H1 (cell line): Measurements from ENCODE around the gene MDFIC2.

Source experiments
- ASH2L ChIP-seq: fragments of 200-600, 300-600 bp; sonication (generic); IDR thresholded peaks from one replicate; pipeline ENCODE4 v1.7.1; 2017; ENCODE audit warnings: low read length
- BRCA1 ChIP-seq: IDR thresholded peaks from 2 replicates; pipeline ENCODE4 v1.6.1; 2012; ENCODE audit warnings: low read depth, low read length, improper control_type of control experiment
- CEBPB ChIP-seq: IDR thresholded peaks from 2 replicates; pipeline ENCODE4 v1.6.1; 2012; ENCODE audit warnings: low read depth, low read length
- EZH2 ChIP-seq: fragments of 200-600 bp; sonication (generic); IDR thresholded peaks from 2 replicates; pipeline ENCODE4 v1.7.1; 2012; ENCODE audit warnings: low read depth, mild to moderate bottlenecking, moderate library complexity, low read length, inconsistent platforms; ENCODE audit not compliant: severe bottlenecking
- GABPA ChIP-seq: IDR thresholded peaks from 2 replicates; pipeline ENCODE4 v1.6.1; 2011; ENCODE audit warnings: mild to moderate bottlenecking, low read length, moderate library complexity, borderline replicate concordance; ENCODE audit not compliant: insufficient read depth
- GTF2F1 ChIP-seq: IDR thresholded peaks from 2 replicates; pipeline ENCODE4 v1.6.1; 2012; ENCODE audit warnings: low read depth, low read length, improper control_type of control experiment, borderline replicate concordance
- JUN ChIP-seq: IDR thresholded peaks from 2 replicates; pipeline ENCODE4 v1.6.1; 2011; ENCODE audit warnings: low read depth, mild to moderate bottlenecking, improper control_type of control experiment, low read length
- POLR2A ChIP-seq, 2 experiments: IDR thresholded peaks; 1 replicate in 1 of 2; 2 replicates in 1 of 2; pipeline ENCODE4 v1.6.1; 2011; ENCODE audit warnings: low read depth in 2 of 2, low read length in 2 of 2, mild to moderate bottlenecking in 2 of 2; ENCODE audit errors: control extremely low read depth in 1 of 2
- RFX5 ChIP-seq: IDR thresholded peaks from 2 replicates; pipeline ENCODE4 v1.6.1; 2011; ENCODE audit warnings: low read depth, low read length, improper control_type of control experiment, borderline replicate concordance
- RXRA ChIP-seq: IDR thresholded peaks from 2 replicates; pipeline ENCODE4 v1.6.1; 2011; ENCODE audit warnings: low read depth, mild to moderate bottlenecking, low read length, moderate library complexity; ENCODE audit not compliant: insufficient read depth
- SIN3A ChIP-seq, 2 experiments: IDR thresholded peaks in 1 of 2; conservative IDR thresholded peaks in 1 of 2; 2 replicates each; pipeline ENCODE4 v1.6.1; 2011 to 2012; ENCODE audit warnings: low read length in 2 of 2, improper control_type of control experiment in 1 of 2, low read depth in 1 of 2, mild to moderate bottlenecking in 1 of 2
- SUZ12 ChIP-seq: fragments of 200-600 bp; sonication (generic); IDR thresholded peaks from 2 replicates; pipeline ENCODE4 v1.6.1; 2012; ENCODE audit warnings: mild to moderate bottlenecking, inconsistent platforms, low read length, moderate library complexity, mixed read lengths
- ZNF274 ChIP-seq: IDR thresholded peaks from 2 replicates; pipeline ENCODE4 v1.7.0; 2012; ENCODE audit warnings: low read length, borderline replicate concordance; ENCODE audit errors: extremely low read depth
- TF ChIP-seq, protein P1 (sequence below), 3 experiments: IDR thresholded peaks; 1 replicate in 2 of 3; 2 replicates in 1 of 3; pipeline versions ENCODE4 v1.5.1 to v1.6.1; 2011; ENCODE audit warnings: low read length in 3 of 3, mild to moderate bottlenecking in 3 of 3, inconsistent platforms in 2 of 3, low read depth in 1 of 3, moderate library complexity in 1 of 3; ENCODE audit not compliant: insufficient read depth in 1 of 3; ENCODE audit errors: control extremely low read depth in 1 of 3

- TF ChIP-seq ASH2L, result no peak
- no peak for TF ChIP-seq BRCA1
- TF ChIP-seq SIN3A (conservative IDR thresholded peaks at IDR 0.05 in 1 of 2, IDR thresholded peaks at IDR 0.05 in 1 of 2; ENCODE audit: low read depth in 1 of 2, low read length in 2 of 2), result no peak
- TF ChIP-seq, protein P1, sequence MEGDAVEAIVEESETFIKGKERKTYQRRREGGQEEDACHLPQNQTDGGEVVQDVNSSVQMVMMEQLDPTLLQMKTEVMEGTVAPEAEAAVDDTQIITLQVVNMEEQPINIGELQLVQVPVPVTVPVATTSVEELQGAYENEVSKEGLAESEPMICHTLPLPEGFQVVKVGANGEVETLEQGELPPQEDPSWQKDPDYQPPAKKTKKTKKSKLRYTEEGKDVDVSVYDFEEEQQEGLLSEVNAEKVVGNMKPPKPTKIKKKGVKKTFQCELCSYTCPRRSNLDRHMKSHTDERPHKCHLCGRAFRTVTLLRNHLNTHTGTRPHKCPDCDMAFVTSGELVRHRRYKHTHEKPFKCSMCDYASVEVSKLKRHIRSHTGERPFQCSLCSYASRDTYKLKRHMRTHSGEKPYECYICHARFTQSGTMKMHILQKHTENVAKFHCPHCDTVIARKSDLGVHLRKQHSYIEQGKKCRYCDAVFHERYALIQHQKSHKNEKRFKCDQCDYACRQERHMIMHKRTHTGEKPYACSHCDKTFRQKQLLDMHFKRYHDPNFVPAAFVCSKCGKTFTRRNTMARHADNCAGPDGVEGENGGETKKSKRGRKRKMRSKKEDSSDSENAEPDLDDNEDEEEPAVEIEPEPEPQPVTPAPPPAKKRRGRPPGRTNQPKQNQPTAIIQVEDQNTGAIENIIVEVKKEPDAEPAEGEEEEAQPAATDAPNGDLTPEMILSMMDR (IDR thresholded peaks at IDR 0.05; ENCODE audit: control extremely low read depth in 1 of 3, insufficient read depth in 1 of 3, low read depth in 1 of 3, low read length in 3 of 3), result no peak
- TF ChIP-seq POLR2A (IDR thresholded peaks at IDR 0.05; ENCODE audit: control extremely low read depth in 1 of 2, low read depth in 2 of 2, low read length in 2 of 2), result no peak
- no peak for TF ChIP-seq JUN
- no peak for TF ChIP-seq ZNF274
- TF ChIP-seq GABPA, result no peak
- TF ChIP-seq RXRA, result no peak
- TF ChIP-seq EZH2, result no peak
- no peak for TF ChIP-seq CEBPB
- no peak for TF ChIP-seq SUZ12
- no peak for TF ChIP-seq GTF2F1
- TF ChIP-seq RFX5, result no peak
Observed at GRCh38 chr3:70201975-70202374, 110.5 kb downstream of the MDFIC2 start.
